Thyroid gland (tissue), 4 donors: Measurements from ENCODE around the gene CYBA.

Source experiments
- POLR2A ChIP-seq, 2 donors: fragments of 450-650 bp; IDR thresholded peaks; one replicate each; pipeline ENCODE4 v1.6.1; 2017; ENCODE audit warnings: antibody characterized with exemption in 2 of 2, mild to moderate bottlenecking in 2 of 2, moderate library complexity in 1 of 2
- TF ChIP-seq, protein P1 (sequence below), 6 experiments: fragments of 200-600 bp in 3 of 6; fragments of 450-650 bp in 3 of 6; sonication (generic) in 3 of 6; IDR thresholded peaks; one replicate each; pipeline ENCODE4 v1.5.1; 2016 to 2019; ENCODE audit warnings: antibody characterized with exemption in 6 of 6, mild to moderate bottlenecking in 2 of 6, inconsistent platforms in 1 of 6, moderate library complexity in 1 of 6

DNA sequence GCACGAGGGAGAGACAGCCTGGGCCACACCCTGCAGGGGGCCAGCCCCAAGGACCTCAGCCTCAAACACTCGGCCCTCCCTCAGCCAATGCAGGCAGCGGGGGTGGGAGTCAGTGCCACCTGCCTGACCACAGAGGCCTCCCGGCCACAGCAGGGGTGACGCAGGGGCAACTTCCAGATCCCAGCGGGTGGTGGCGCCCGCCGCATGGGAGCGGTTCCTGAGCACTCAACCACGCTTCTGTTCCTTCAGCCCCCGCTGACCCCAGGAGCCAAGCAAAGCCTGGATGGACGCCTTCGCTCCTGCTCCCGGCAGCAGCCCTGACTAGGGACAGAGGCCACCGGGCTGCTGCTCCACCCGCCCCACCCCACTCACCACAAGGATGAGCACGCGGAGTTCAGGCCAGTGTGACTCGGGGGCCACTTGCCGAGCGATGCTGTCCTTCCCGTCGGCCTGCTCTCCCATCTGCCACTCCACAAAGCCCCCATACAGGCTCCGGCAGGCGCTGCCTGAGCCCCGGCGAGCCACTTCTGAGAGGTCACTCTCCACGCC lies 5.0 kb upstream of the CYBA start:
- TF ChIP-seq, protein P1, sequence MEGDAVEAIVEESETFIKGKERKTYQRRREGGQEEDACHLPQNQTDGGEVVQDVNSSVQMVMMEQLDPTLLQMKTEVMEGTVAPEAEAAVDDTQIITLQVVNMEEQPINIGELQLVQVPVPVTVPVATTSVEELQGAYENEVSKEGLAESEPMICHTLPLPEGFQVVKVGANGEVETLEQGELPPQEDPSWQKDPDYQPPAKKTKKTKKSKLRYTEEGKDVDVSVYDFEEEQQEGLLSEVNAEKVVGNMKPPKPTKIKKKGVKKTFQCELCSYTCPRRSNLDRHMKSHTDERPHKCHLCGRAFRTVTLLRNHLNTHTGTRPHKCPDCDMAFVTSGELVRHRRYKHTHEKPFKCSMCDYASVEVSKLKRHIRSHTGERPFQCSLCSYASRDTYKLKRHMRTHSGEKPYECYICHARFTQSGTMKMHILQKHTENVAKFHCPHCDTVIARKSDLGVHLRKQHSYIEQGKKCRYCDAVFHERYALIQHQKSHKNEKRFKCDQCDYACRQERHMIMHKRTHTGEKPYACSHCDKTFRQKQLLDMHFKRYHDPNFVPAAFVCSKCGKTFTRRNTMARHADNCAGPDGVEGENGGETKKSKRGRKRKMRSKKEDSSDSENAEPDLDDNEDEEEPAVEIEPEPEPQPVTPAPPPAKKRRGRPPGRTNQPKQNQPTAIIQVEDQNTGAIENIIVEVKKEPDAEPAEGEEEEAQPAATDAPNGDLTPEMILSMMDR (IDR thresholded peaks at IDR 0.05): no peak
- no peak for TF ChIP-seq POLR2A (IDR thresholded peaks at IDR 0.05)
